HAP-1 (cell line): ENCODE measurements around the gene RIMS1.

Source experiments
- DNase-seq, 2 experiments: peaks; one replicate each; pipeline ENCODE4 v3.0.0-alpha.2; 2016 to 2020; ENCODE audit warnings: low spot score in 2 of 2
- H3K27me3 ChIP-seq: fragments of 250-450 bp; sonication (Bioruptor Pico); 2 replicates; pipeline ENCODE4 v1.5.1; 2020; ENCODE audit warnings: low read depth, mild to moderate bottlenecking, moderate library complexity
- H3K36me3 ChIP-seq: fragments of 250-450 bp; sonication (Bioruptor Pico); replicated peaks from 2 replicates; pipeline ENCODE4 v1.5.1; 2020; ENCODE audit warnings: mild to moderate bottlenecking
- H3K4me1 ChIP-seq: fragments of 250-450 bp; sonication (Bioruptor Pico); 2 replicates; pipeline ENCODE4 v1.5.1; 2020; ENCODE audit warnings: mild to moderate bottlenecking
- H3K4me3 ChIP-seq: fragments of 250-450 bp; sonication (Bioruptor Pico); 2 replicates; pipeline ENCODE4 v1.5.1; 2020; ENCODE audit warnings: mild to moderate bottlenecking, moderate library complexity
- H3K9me3 ChIP-seq: fragments of 250-450 bp; sonication (Bioruptor Pico); 2 replicates; pipeline ENCODE4 v1.5.1; 2020; ENCODE audit warnings: mild to moderate bottlenecking, moderate library complexity
- in situ Hi-C: fragments of 300-500 bp; cut with MboI; formaldehyde crosslinking; loops from 3 replicates; pipeline ENCODE4 v1.14.3; 2020; ENCODE audit warnings: low sequenced_read_pairs, inconsistent platforms, mixed read lengths

Gene RIMS1

DNA sequence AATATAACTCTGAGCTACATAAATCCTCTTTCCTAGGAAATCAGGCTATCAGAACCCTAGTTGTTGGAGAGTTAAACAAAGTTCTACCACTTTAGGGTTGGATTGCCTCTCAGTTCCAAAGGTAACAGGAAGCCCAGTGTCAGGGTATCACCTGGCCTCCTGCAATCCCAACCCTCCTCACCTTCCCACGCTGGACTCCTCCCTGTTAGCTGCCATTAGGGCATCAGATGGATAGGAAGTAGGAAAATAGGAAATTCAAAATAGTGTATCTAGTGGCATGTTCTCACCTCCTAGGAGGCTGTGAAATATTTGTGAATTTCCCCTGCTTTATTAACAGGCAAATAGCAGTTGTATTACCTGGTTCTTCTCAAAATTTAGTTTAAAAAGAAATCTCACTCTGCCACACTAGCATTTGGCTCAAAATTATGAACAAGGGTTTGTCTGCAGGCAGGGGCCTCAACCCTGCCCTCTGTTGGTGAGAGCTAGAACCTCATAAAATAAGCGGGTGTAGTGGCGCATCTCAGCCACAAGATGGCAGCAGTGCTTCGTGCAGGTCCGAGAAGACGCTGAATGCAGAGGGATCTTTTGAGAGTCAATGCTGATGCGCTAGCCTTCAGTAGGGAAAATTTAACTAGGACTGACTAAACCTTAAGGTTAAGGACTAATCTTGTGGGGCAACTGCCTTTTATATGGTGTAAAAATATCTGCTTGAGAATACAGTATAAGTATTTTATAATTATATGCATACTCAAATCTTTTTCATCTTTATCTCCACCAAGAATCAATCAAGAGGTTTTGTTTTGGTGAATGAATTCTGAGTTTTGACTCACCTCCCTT is 525.7 kb downstream of the RIMS1 start:
- peak; percentile 51 to 68 for DNase-seq
- H3K27me3 ChIP-seq = no peaks in the 10 kb centered on the region; the same call in 1 of the 2 replicates
- no peaks in the 10 kb centered on the region for H3K9me3 ChIP-seq
- in situ Hi-C loops = loop anchor here (10.0 to 25.0 kb wide), 2 partner anchors 713 to 925 kb away; no protein-coding TSS in a partner anchor
- H3K4me1 ChIP-seq = no peaks in the 10 kb centered on the region
- no peaks in the 10 kb centered on the region for H3K36me3 ChIP-seq
- H3K4me3 ChIP-seq = no peak overlapping the region

DNA sequence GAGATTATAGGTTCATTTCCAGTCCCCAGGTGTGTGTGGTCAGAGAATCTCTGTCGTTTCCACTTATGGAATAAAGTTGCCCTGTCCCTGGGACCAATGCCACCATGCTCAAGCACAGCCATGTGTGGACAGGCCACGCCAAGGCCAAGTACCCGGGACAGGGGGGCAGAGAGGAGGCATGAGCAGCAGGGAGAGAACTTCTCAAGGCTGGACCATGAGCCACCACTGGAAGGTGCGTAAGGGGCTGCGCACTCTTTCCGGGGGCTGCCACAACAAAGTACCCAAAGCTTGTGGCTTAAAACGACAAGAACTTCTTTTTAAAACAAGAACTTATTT is 526.3 kb downstream of the RIMS1 start:
- DNase-seq = no peak
- H3K36me3 ChIP-seq = no peaks in the 10 kb centered on the region
- H3K4me1 ChIP-seq = no peaks in the 10 kb centered on the region
- H3K4me3 ChIP-seq = no peak overlapping the region
- in situ Hi-C loops = loop anchor here (10.0 to 25.0 kb wide), 2 partner anchors 712 to 925 kb away; no protein-coding TSS in a partner anchor
- H3K9me3 ChIP-seq = no peaks in the 10 kb centered on the region
- no peaks in the 10 kb centered on the region; the same call in 1 of the 2 replicates for H3K27me3 ChIP-seq

DNA sequence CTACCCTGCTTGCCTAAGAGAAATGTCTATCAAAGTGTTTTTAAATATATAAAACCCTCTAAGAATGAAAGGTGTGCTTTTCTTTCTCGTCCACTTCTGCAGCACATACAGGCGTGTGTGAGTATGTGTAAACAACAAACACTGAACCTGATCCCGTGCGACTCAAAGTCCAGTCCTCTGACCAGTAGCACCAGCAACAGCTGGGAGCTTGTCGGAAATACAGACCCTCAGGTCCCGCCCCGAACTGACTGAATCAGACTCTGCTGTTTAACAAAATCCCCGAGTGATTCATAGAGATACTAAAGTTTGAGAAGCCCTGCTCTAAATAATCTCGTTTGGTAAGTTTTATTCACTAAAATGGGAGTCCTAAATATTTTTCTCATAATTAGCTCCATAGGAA is 527.5 kb downstream of the RIMS1 start:
- Histone ChIP-seq H3K4me1 (no peaks in the 10 kb centered on the region), H3K27me3 (no peaks in the 10 kb centered on the region; the same call in 1 of the 2 replicates), H3K9me3 (no peaks in the 10 kb centered on the region), H3K4me3 (no peak overlapping the region), H3K36me3 (no peaks in the 10 kb centered on the region)
- in situ Hi-C loops = loop anchor here (10.0 to 25.0 kb wide), 2 partner anchors 711 to 923 kb away; no protein-coding TSS in a partner anchor
- no peak for DNase-seq

GRCh38 chr6:72414657-72415056 is 528.3 kb downstream of the RIMS1 start:
- in situ Hi-C loops = loop anchor here (10.0 to 25.0 kb wide), 2 partner anchors 710 to 923 kb away; no protein-coding TSS in a partner anchor
- no peaks in the 10 kb centered on the region for H3K4me1 ChIP-seq
- no peaks in the 10 kb centered on the region for H3K9me3 ChIP-seq
- no peak overlapping the region for H3K4me3 ChIP-seq
- DNase-seq = no peak
- no peaks in the 10 kb centered on the region; the same call in 1 of the 2 replicates for H3K27me3 ChIP-seq
- H3K36me3 ChIP-seq = no peaks in the 10 kb centered on the region

GRCh38 chr6:72416744-72417465 is 530.6 kb downstream of the RIMS1 start:
- Histone ChIP-seq H3K36me3 (no peaks in the 10 kb centered on the region), H3K27me3 (no peaks in the 10 kb centered on the region; the same call in 1 of the 2 replicates), H3K4me1 (no peaks in the 10 kb centered on the region), H3K4me3 (no peak overlapping the region), H3K9me3 (no peaks in the 10 kb centered on the region)
- DNase-seq = no peak
- in situ Hi-C loops = loop anchor here (10.0 to 25.0 kb wide), 2 partner anchors 708 to 920 kb away; no protein-coding TSS in a partner anchor

GRCh38 chr6:72417759-72418158 is 531.4 kb downstream of the RIMS1 start:
- in situ Hi-C loops = loop anchor here (10.0 to 25.0 kb wide), 2 partner anchors 707 to 920 kb away; no protein-coding TSS in a partner anchor
- H3K4me1 ChIP-seq = no peaks in the 10 kb centered on the region
- no peaks in the 10 kb centered on the region for H3K36me3 ChIP-seq
- no peaks in the 10 kb centered on the region; the same call in 1 of the 2 replicates for H3K27me3 ChIP-seq
- H3K9me3 ChIP-seq = no peaks in the 10 kb centered on the region
- H3K4me3 ChIP-seq = no peak overlapping the region
- DNase-seq = no peak

DNA sequence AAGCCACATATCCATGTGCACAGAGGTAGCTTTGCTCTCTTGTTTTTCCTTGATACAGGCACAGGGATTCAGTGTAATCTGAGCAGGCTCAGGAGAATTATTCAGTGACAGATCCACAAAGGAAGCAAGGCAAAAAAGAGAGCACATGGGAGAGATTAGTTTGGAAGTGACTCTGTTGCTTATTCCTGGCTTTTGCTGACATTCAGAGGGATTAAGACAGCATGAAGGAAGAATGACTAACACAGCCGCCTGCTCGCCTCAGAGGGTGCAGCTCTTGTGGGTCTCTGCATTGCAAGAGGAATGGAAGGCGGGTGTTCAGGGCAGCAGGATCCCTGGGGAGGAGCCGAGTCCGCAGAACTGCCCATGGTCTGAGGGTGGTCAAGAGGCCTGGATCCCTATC is 532.1 kb downstream of the RIMS1 start:
- H3K27me3 ChIP-seq = no peaks in the 10 kb centered on the region; the same call in 1 of the 2 replicates
- no peak overlapping the region for H3K4me3 ChIP-seq
- in situ Hi-C loops = loop anchor here (10.0 to 25.0 kb wide), 2 partner anchors 706 to 919 kb away; no protein-coding TSS in a partner anchor
- no peaks in the 10 kb centered on the region for H3K9me3 ChIP-seq
- H3K36me3 ChIP-seq = no peaks in the 10 kb centered on the region
- no peaks in the 10 kb centered on the region for H3K4me1 ChIP-seq
- DNase-seq = no peak

DNA sequence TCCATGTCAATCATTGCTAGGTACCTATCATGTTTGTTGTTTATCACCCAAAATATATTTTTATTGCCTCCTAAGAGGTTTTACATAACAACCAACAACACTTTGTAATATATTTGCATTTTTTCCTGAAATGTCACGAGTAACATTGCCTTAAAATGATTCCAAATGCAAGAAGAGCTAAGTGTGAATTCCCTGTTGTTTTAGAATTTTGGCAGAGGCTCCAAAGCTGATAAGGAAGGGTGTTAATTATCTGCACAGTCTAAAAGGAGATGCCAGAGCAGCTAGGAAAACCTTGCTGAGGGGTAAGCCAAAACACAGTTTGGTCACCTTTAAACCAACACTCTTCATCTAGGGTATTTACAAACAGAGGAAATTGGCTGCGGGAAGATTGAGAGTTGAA is 533.6 kb downstream of the RIMS1 start:
- H3K9me3 ChIP-seq = no peaks in the 10 kb centered on the region
- in situ Hi-C loops = loop anchor here (10.0 to 25.0 kb wide), 2 partner anchors 705 to 917 kb away; no protein-coding TSS in a partner anchor
- no peak for DNase-seq
- H3K36me3 ChIP-seq = no peaks in the 10 kb centered on the region
- H3K4me1 ChIP-seq = no peaks in the 10 kb centered on the region
- H3K4me3 ChIP-seq = no peak overlapping the region
- no peaks in the 10 kb centered on the region; the same call in 1 of the 2 replicates for H3K27me3 ChIP-seq

GRCh38 chr6:72420409-72420808 is 534.1 kb downstream of the RIMS1 start:
- Histone ChIP-seq H3K4me3 (no peak overlapping the region), H3K36me3 (no peaks in the 10 kb centered on the region), H3K9me3 (no peaks in the 10 kb centered on the region), H3K27me3 (no peaks in the 10 kb centered on the region; the same call in 1 of the 2 replicates), H3K4me1 (no peaks in the 10 kb centered on the region)
- in situ Hi-C loops = loop anchor here (25.0 kb wide), 1 partner anchor 917 kb away; no protein-coding TSS in a partner anchor
- no peak for DNase-seq

DNA sequence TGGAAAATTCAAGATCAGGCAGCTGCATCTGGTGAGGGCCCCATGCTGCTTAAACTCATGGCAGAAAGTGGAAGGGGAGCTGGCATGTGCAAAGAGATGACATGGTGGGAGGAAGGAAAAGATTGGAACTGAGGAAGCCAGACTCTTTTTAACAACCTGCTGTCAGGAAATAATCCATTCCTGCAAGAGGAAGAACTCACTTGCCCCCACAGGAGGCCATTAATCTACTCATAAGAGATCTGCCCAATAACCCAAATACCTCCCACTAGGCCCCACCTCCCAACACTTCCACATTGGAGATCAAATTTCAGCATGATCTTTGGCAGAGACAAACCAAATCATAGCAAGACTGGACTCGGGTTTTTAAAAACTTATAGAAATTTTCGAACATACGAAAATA is 535.0 kb downstream of the RIMS1 start:
- Histone ChIP-seq H3K4me1 (no peaks in the 10 kb centered on the region), H3K27me3 (no peaks in the 10 kb centered on the region; the same call in 1 of the 2 replicates), H3K4me3 (no peak overlapping the region), H3K9me3 (no peaks in the 10 kb centered on the region), H3K36me3 (no peaks in the 10 kb centered on the region)
- in situ Hi-C loops = loop anchor here (25.0 kb wide), 1 partner anchor 916 kb away; no protein-coding TSS in a partner anchor
- DNase-seq = no peak

- Histone ChIP-seq H3K36me3 (no peaks in the 10 kb centered on the region), H3K9me3 (no peaks in the 10 kb centered on the region)
- in situ Hi-C loops = loop anchor here (25.0 kb wide), 1 partner anchor 915 kb away; no protein-coding TSS in a partner anchor
Measured at GRCh38 chr6:72422171-72422570, 535.8 kb downstream of the RIMS1 start.

DNA sequence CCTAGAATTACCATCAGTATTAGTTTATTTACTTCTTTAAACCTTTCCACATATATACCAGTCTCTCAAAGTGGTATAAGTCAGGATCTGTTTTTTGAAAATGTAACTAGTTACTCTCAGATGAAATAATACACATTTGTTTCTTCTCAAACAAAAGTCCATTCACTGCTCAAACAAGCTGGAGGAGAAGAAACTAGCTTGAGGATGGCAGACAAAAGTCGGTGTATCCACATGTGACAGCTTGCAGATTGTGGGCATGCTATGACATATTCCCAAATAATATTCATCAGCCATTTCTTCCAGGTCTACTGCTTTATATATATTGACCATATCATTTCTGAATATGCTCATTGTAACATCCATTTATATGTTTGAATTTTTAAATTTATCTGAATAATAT is 538.1 kb downstream of the RIMS1 start:
- Histone ChIP-seq H3K9me3 (no peaks in the 10 kb centered on the region), H3K4me1 (no peaks in the 10 kb centered on the region), H3K27me3 (no peaks in the 10 kb centered on the region), H3K4me3 (no peak overlapping the region), H3K36me3 (no peaks in the 10 kb centered on the region)
- in situ Hi-C loops = loop anchor here (25.0 kb wide), 1 partner anchor 913 kb away; no protein-coding TSS in a partner anchor
- no peak for DNase-seq

More at GRCh38 chr6:72422171-72422570, 535.8 kb downstream of the RIMS1 start:
- no peak overlapping the region for H3K4me3 ChIP-seq
- no peaks in the 10 kb centered on the region for H3K4me1 ChIP-seq
- no peak for DNase-seq
- H3K27me3 ChIP-seq = no peaks in the 10 kb centered on the region

DNA sequence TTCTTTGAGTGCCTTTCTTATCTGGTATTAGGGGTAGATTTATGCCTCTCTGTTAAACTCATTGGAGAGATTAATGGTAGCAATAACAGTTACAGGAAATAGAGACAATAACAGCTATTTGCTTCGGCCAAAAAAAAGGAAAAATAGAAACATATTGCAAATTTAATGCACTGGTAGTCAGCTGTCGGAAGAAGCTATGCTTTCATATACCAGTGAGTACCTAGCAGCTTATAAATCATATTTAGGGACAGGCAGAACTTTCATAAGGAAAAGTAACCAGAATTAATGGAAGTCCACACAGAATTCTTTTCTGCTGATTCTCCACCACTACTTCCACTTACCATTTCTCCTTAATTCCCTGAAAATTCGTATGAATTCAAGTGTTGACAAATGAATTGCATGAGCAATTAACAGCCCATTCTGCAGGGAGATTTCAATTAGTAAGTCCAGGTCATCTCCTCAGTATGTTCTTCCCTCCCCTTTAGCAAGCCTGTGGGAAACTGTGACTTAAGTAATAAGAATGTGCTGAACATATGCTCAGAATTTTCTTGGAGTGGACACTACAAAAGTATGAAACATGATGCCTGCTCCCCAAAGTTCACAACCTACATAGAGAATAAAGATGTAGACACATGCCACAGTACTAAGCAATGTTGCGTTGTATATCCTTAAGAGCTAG is 538.8 kb downstream of the RIMS1 start:
- H3K36me3 ChIP-seq = no peaks in the 10 kb centered on the region
- H3K4me1 ChIP-seq = no peaks in the 10 kb centered on the region
- DNase-seq = no peak
- no peaks in the 10 kb centered on the region for H3K9me3 ChIP-seq
- H3K4me3 ChIP-seq = no peak overlapping the region
- in situ Hi-C loops = no loop called here
- no peaks in the 10 kb centered on the region for H3K27me3 ChIP-seq
